ENCODE results near the gene CDH12.

DNA sequence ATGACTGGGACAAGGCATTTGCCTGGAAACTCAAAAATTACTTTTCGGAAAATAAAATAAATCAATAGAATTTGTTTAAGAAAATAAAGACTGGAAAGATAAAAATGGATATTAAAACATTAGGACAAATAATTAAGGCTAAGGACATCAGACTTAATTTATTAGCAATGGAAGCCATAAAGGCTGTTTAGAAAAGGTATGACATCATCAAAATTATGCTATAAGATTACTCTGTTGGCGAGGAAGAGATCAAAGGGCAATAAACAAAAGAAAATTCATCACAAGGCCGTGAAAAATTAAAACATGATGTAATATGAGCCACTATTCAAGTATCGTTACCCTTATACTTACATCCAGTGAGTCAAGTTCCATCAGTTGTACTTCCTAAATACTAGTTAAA, 2.7 kb upstream of the CDH12 start:
- TF ChIP-seq, protein P1, sequence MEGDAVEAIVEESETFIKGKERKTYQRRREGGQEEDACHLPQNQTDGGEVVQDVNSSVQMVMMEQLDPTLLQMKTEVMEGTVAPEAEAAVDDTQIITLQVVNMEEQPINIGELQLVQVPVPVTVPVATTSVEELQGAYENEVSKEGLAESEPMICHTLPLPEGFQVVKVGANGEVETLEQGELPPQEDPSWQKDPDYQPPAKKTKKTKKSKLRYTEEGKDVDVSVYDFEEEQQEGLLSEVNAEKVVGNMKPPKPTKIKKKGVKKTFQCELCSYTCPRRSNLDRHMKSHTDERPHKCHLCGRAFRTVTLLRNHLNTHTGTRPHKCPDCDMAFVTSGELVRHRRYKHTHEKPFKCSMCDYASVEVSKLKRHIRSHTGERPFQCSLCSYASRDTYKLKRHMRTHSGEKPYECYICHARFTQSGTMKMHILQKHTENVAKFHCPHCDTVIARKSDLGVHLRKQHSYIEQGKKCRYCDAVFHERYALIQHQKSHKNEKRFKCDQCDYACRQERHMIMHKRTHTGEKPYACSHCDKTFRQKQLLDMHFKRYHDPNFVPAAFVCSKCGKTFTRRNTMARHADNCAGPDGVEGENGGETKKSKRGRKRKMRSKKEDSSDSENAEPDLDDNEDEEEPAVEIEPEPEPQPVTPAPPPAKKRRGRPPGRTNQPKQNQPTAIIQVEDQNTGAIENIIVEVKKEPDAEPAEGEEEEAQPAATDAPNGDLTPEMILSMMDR (IDR thresholded peaks at IDR 0.05), result no peak
- no peak for TF ChIP-seq POLR2A (IDR thresholded peaks at IDR 0.05)
- no peak for TF ChIP-seq EP300 (IDR thresholded peaks at IDR 0.05)

Data from ovary (tissue), 3 donors.